RWPE2 (cell line): ENCODE measurements around the gene NGEF.

Experiments
- ATAC-seq: fragments of 200-7000 bp; cut with Tn5 transposase; 3 replicates; pipeline ENCODE4 v1.9.1; 2021; ENCODE audit warnings: low read depth
- DNase-seq: peaks from one replicate; pipeline ENCODE4 v3.0.0-alpha.2; 2020; ENCODE audit warnings: low spot score
- H3K27ac ChIP-seq: fragments of 450-650 bp; 2 replicates; pipeline ENCODE4 v1.5.1; 2017; ENCODE audit warnings: mild to moderate bottlenecking; ENCODE audit not compliant: poor library complexity, severe bottlenecking
- H3K27me3 ChIP-seq: fragments of 250-450 bp; sonication (Bioruptor Pico); 2 replicates; pipeline ENCODE4 v1.5.1; 2021; ENCODE audit warnings: mild to moderate bottlenecking, moderate library complexity; ENCODE audit not compliant: insufficient read depth, poor library complexity, severe bottlenecking
- H3K36me3 ChIP-seq: fragments of 250-450 bp; sonication (Bioruptor Pico); 2 replicates; pipeline ENCODE4 v1.5.1; 2020; ENCODE audit warnings: low read depth, mild to moderate bottlenecking, moderate library complexity
- H3K4me1 ChIP-seq: fragments of 250-450 bp; sonication (Bioruptor Pico); 2 replicates; pipeline ENCODE4 v1.5.1; 2021; ENCODE audit warnings: mild to moderate bottlenecking, moderate library complexity; ENCODE audit not compliant: insufficient read depth, poor library complexity, severe bottlenecking
- H3K4me3 ChIP-seq: fragments of 250-450 bp; sonication (Bioruptor Pico); 2 replicates; pipeline ENCODE4 v1.5.1; 2021; ENCODE audit warnings: mild to moderate bottlenecking, moderate library complexity; ENCODE audit not compliant: severe bottlenecking
- H3K9me3 ChIP-seq: fragments of 250-450 bp; sonication (Bioruptor Pico); 2 replicates; pipeline ENCODE4 v1.5.1; 2021; ENCODE audit warnings: mild to moderate bottlenecking, moderate library complexity; ENCODE audit not compliant: severe bottlenecking
- CTCF ChIP-seq: fragments of 450-650 bp; IDR thresholded peaks from one replicate; pipeline ENCODE4 v1.5.1; 2017; ENCODE audit warnings: mild to moderate bottlenecking, moderate library complexity; ENCODE audit not compliant: poor library complexity, severe bottlenecking

NGEF gene

DNA sequence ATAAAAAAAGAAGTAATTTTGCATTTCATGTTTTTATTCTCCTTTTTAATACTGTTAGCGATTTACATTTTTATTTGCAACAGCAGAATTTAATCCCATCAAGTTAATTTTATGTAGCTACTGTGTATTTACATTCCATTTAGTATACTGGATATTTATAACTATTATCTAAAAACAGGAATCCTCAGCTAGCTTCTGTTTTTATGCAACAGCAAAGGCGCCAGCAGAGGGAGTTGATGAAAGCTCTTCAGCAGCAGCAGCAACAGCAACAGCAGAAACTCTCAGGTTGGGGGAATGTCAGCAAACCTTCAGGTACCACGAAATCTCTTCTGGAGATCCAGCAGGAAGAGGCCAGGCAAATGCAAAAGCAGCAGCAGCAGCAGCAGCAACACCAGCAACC lies 169.2 kb downstream of the NGEF start:
- H3K27ac ChIP-seq: no peak overlapping the region
- DNase-seq: no peak
- no peak overlapping the region for H3K4me3 ChIP-seq
- H3K9me3 ChIP-seq: no peaks in the 10 kb centered on the region
- H3K36me3 ChIP-seq: peaks cover 96% of the 10 kb centered on the region
- no peak for TF ChIP-seq CTCF
- no peak for ATAC-seq
- H3K4me1 ChIP-seq: no peaks in the 10 kb centered on the region
- H3K27me3 ChIP-seq: no peaks in the 10 kb centered on the region

DNA sequence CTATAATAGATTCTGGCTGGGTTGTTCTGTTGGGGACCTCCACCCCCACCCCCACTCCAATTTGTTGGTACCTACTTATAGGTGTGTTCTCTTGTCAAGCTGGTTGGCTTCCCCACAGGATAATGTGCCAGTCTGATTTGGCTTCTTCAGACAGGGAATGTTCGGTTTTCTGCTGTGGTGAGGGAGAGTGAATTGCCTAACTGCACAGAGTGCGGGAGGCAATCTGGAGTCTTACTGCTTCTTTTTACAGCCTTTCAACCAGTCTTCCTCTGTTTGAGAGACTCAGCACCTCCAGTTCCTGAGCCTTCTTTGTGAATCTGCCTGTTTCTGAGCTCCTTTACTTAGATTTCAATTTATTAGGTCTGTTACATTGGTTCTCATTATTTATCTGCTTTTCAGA lies 170.4 kb downstream of the NGEF start:
- Histone ChIP-seq H3K27ac (no peak overlapping the region), H3K36me3 (peaks cover 90% of the 10 kb centered on the region), H3K4me3 (no peak overlapping the region), H3K9me3 (no peaks in the 10 kb centered on the region), H3K27me3 (no peaks in the 10 kb centered on the region), H3K4me1 (peaks cover 7% of the 10 kb centered on the region)
- no peak for ATAC-seq
- TF ChIP-seq CTCF: no peak
- no peak for DNase-seq

GRCh38 chr2:232839411-232840079 lies 173.5 kb downstream of the NGEF start:
- Histone ChIP-seq H3K9me3 (no peaks in the 10 kb centered on the region), H3K36me3 (peaks cover 76% of the 10 kb centered on the region), H3K4me3 (no peak overlapping the region), H3K27me3 (no peaks in the 10 kb centered on the region), H3K4me1 (peaks cover 9% of the 10 kb centered on the region), H3K27ac (no peak overlapping the region)
- ATAC-seq (no peak), DNase-seq (no peak)
- TF ChIP-seq CTCF: no peak

- Histone ChIP-seq H3K27ac (peak overlapping the region; percentile 17), H3K4me1 (peaks cover 9% of the 10 kb centered on the region), H3K4me3 (no peak overlapping the region), H3K27me3 (no peaks in the 10 kb centered on the region), H3K9me3 (no peaks in the 10 kb centered on the region), H3K36me3 (peaks cover 71% of the 10 kb centered on the region)
- ATAC-seq: peak; percentile 58
- no peak for DNase-seq
- TF ChIP-seq CTCF: no peak
Observed at GRCh38 chr2:232838406-232838874, 174.6 kb downstream of the NGEF start.

- no peak overlapping the region for H3K27ac ChIP-seq
- H3K4me3 ChIP-seq: no peak overlapping the region
- DNase-seq: no peak
- peaks cover 9% of the 10 kb centered on the region for H3K4me1 ChIP-seq
- peaks cover 72% of the 10 kb centered on the region for H3K36me3 ChIP-seq
- TF ChIP-seq CTCF: no peak
- no peaks in the 10 kb centered on the region for H3K9me3 ChIP-seq
- ATAC-seq: no peak
- H3K27me3 ChIP-seq: no peaks in the 10 kb centered on the region
Observed at GRCh38 chr2:232836934-232837333, 176.1 kb downstream of the NGEF start.
